Heart right ventricle (tissue), 16 donors: ENCODE measurements around the gene C1QB. TPM values are rescaled to one million over a fixed set of nuclear protein-coding genes. Genes with fewer than 3 reads are reported as not detected.
A peak's percentile ranks its signal among the peaks of the same experiment; 100 is the strongest.

Source experiments
- ATAC-seq, 8 donors: fragments of 200-7000 bp; cut with Tn5 transposase; one replicate each; pipeline ENCODE4 v1.9.1; 2020; ENCODE audit warnings: mild to moderate bottlenecking in 8 of 8, moderate library complexity in 8 of 8, moderate number of reproducible peaks in 1 of 8
- DNase-seq, 2 donors: peaks; one replicate each; pipeline ENCODE4 v3.0.0-alpha.2; 2020
- H3K27ac ChIP-seq, 10 donors: fragments of 200-600 bp; sonication (generic) in 2 of 10; one replicate each; pipeline versions ENCODE4 v1.5.0 to v1.8.0; 2020 to 2022; ENCODE audit warnings: mild to moderate bottlenecking in 3 of 10
- H3K27me3 ChIP-seq, 7 donors: fragments of 200-600 bp; one replicate each; pipeline ENCODE4 v1.8.0; 2021 to 2022; ENCODE audit warnings: mild to moderate bottlenecking in 2 of 7
- H3K36me3 ChIP-seq, 9 donors: fragments of 200-600 bp; sonication (generic) in 1 of 9; one replicate each; pipeline versions ENCODE4 v1.5.0 to v1.8.0; 2020 to 2022; ENCODE audit warnings: mild to moderate bottlenecking in 2 of 9
- H3K4me1 ChIP-seq, 9 donors: fragments of 200-600 bp; sonication (generic) in 1 of 9; one replicate each; pipeline versions ENCODE4 v1.5.0 to v1.8.0; 2020 to 2022; ENCODE audit warnings: mild to moderate bottlenecking in 4 of 9
- H3K4me3 ChIP-seq, 10 donors: fragments of 200-600 bp; sonication (generic) in 2 of 10; one replicate each; pipeline versions ENCODE4 v1.5.0 to v1.8.0; 2020 to 2022; ENCODE audit warnings: mild to moderate bottlenecking in 7 of 10, moderate library complexity in 2 of 10
- H3K9me3 ChIP-seq, 11 donors: fragments of 200-600 bp in 10 of 11; sonication (generic) in 2 of 11; one replicate each; pipeline versions ENCODE4 v1.5.0 to v1.8.0; 2013 to 2022; ENCODE audit warnings: mild to moderate bottlenecking in 2 of 11, control low read depth in 1 of 11, moderate library complexity in 1 of 11
- CTCF ChIP-seq, 9 donors: fragments of 200-600 bp; sonication (generic) in 2 of 9; IDR thresholded peaks; one replicate each; pipeline versions ENCODE4 v1.5.0 to v1.8.0; 2021 to 2022; ENCODE audit warnings: antibody characterized with exemption in 9 of 9, mild to moderate bottlenecking in 5 of 9, moderate library complexity in 1 of 9
- WGBS, 2 donors: extraction: QIAGEN DNeasy Blood & Tissue Kit; methylation state at CpG; one replicate each; pipeline ENCODE4 v1.1.7; 2013; ENCODE audit warnings: inconsistent platforms in 1 of 2; 5-methylcytosine and 5-hydroxymethylcytosine counted together
- intact Hi-C, 10 donors: fragments of 100-400 bp; cut with DNase I; formaldehyde crosslinking; loops; one replicate each; pipeline versions ENCODE4 v1.11.1 to v1.14.2; 2022
- polyA plus RNA-seq, 2 donors: library from polyadenylated mRNA; stranded (reverse); fragments of 200-250 nt; gene quantifications; one replicate each; pipeline ENCODE4 v1.2.3, GENCODE V29; 2013
- total RNA-seq, 10 donors: library from RNA; stranded (reverse); fragmentation: NEBNext Ultra II Directional in 3 of 10; extraction: Animal tissue kit (Norgen Biotek cat#: 25700) in 3 of 10; gene quantifications; one replicate each; pipeline versions ENCODE4 v1.2.1 to v1.2.4, GENCODE V29; 2021 to 2023
- donor health status: Arrhythmogenic right ventricular cardiomyopathy.
- donor health status: ischemic (EF 13 %, LVEDD 7.1; RV severe dilation, severe dysfunction).
- donor health status: healthy with polysubstance abuse.
- donor health status: DM: no; HTN: yes; CAD: no.
- donor health status: DM: no; HTN: no; CAD: no.
- donor health status: ischemic (EF 25% LVEDD 6.9; RV normal size, moderate dysfunction).
- donor health status: ischemic (EF 25% LVEDD 5.7; RV mildly dilated, moderate dysfunction).
- donor health status: healthy.
- donor health status: DM: yes; HTN: yes; CAD: no.
- donor health status: Ischemic cardiomyopathy.
- donor health status: ischemic (EF 35%, LVEDD 5.7; RV mildly dilated, moderate dysfunction).
- donor health status: nonischemic (EF 11% LVEDD 7.7; RV severe dilation, severe dysfunction).
- donor health status: DM: yes; HTN: yes; CAD: no.
- donor health status: PGD.
- donor health status: ischemic (EF 29% LVEDD 5.4; RV normal size, mild dysfunction).
- donor health status: nonischemic (EF 23%, LVEDD 6.1; RV moderate dilation, normal function).

Gene C1QB
- total and polyA plus RNA-seq, 12 donors, result 10.0 to 367 (median 28.5) TPM

- Histone ChIP-seq H3K4me3 (peak overlapping the region in 7 of 10 donors; percentile 19 to 55 (median 34)), H3K27ac (peak overlapping the region in 1 of 10 donors; percentile 50), H3K36me3 (peaks cover 0 to 8% (median 0%) of the 10 kb centered on the region in 9 donors), H3K4me1 (no peaks in the 10 kb centered on the region), H3K27me3 (peaks cover 0 to 45% (median 34%) of the 10 kb centered on the region in 7 donors), H3K9me3 (no peaks in the 10 kb centered on the region)
- DNase-seq (no peak), ATAC-seq (no peak)
- peak in 1 of 9 donors; percentile 9 for TF ChIP-seq CTCF (IDR thresholded peaks at IDR 0.05)
- 59% methylated on average over 5 of the region's 5 CpGs for WGBS, 2 donors
- intact Hi-C loops, result no loop called here
Measured at GRCh38 chr1:22654692-22655091, 1.7 kb downstream of the C1QB start.

GRCh38 chr1:22658385-22659163 is 5.5 kb downstream of the C1QB start:
- WGBS, 2 donors, result 66 to 70% methylated on average over 3 of the region's 3 CpGs
- ATAC-seq (no peak), DNase-seq (no peak)
- no peaks in the 10 kb centered on the region for H3K4me1 ChIP-seq
- no peak overlapping the region for H3K4me3 ChIP-seq
- no peak overlapping the region for H3K27ac ChIP-seq
- no peaks in the 10 kb centered on the region for H3K9me3 ChIP-seq
- intact Hi-C loops, result no loop called here
- TF ChIP-seq CTCF (IDR thresholded peaks at IDR 0.05), result no peak
- peaks cover 0 to 53% (median 31%) of the 10 kb centered on the region in 7 donors for H3K27me3 ChIP-seq
- peaks cover 0 to 29% (median 0%) of the 10 kb centered on the region in 9 donors for H3K36me3 ChIP-seq

- 90 to 94% methylated on average over 19 of the region's 19 CpGs for WGBS, 2 donors
- no peaks in the 10 kb centered on the region for H3K9me3 ChIP-seq
- TF ChIP-seq CTCF (IDR thresholded peaks at IDR 0.05), result no peak
- no peak overlapping the region for H3K27ac ChIP-seq
- ATAC-seq, result no peak
- no peaks in the 10 kb centered on the region for H3K4me1 ChIP-seq
- peaks cover 0 to 24% (median 0%) of the 10 kb centered on the region in 9 donors for H3K36me3 ChIP-seq
- no peak for DNase-seq
- H3K27me3 ChIP-seq, result peaks cover 0 to 48% (median 10%) of the 10 kb centered on the region in 7 donors
- no peak overlapping the region for H3K4me3 ChIP-seq
- intact Hi-C loops, result no loop called here
Measured at GRCh38 chr1:22660716-22661241, 7.7 kb downstream of the C1QB start.

- DNase-seq (no peak), ATAC-seq (peak in 1 of 8 donors; percentile 14)
- intact Hi-C loops, result no loop called here
- Histone ChIP-seq H3K4me3 (no peak overlapping the region), H3K27me3 (peaks cover 0 to 40% (median 8%) of the 10 kb centered on the region in 7 donors), H3K27ac (no peak overlapping the region), H3K4me1 (no peaks in the 10 kb centered on the region), H3K9me3 (no peaks in the 10 kb centered on the region), H3K36me3 (peaks cover 0 to 24% (median 0%) of the 10 kb centered on the region in 9 donors)
- 81 to 95% methylated on average over 2 of the region's 2 CpGs for WGBS, 2 donors
- no peak for TF ChIP-seq CTCF (IDR thresholded peaks at IDR 0.05)
Measured at GRCh38 chr1:22661880-22662279, 8.8 kb downstream of the C1QB start.
